ENCODE data around the gene PLEKHA8. TPM values are rescaled to one million over a fixed set of nuclear protein-coding genes. Genes with fewer than 3 reads are reported as not detected.

PLEKHA8 gene
- total and polyA plus RNA-seq, 10 of the 15 experiments (the other 5 are each of a cell fraction or from before 2014, with no cell fraction given) = 1.1 to 13.2 (median 5.7) TPM

GRCh38 chr7:30116771-30117170, 88.6 kb downstream of the PLEKHA8 start:
- Histone ChIP-seq H3K27ac (ENCODE audit: control insufficient read depth, insufficient read depth) (no peak overlapping the region), H3K36me3 (ENCODE audit: control insufficient read depth in 2 of 2, insufficient read depth in 2 of 2, low read length in 1 of 2) (no peaks in the 10 kb centered on the region), H3K4me2 (ENCODE audit: control insufficient read depth, insufficient read depth) (no peak overlapping the region), H4K20me1 (ENCODE audit: control insufficient read depth, insufficient read depth) (no peaks in the 10 kb centered on the region), H2AFZ (ENCODE audit: control insufficient read depth, low read depth, low read length) (no peak overlapping the region), H3K4me3 (no peak overlapping the region), H3K9me3 (replicated peaks; ENCODE audit: control insufficient read depth, insufficient read depth, low read length) (no peaks in the 10 kb centered on the region; the same call in 1 of the 3 replicates), H3K4me1 (ENCODE audit: control insufficient read depth, insufficient read depth, low read length) (no peaks in the 10 kb centered on the region), H3K79me2 (ENCODE audit: control insufficient read depth, insufficient read depth, low read length) (no peaks in the 10 kb centered on the region), H3K9ac (ENCODE audit: control insufficient read depth, insufficient read depth, low read length) (no peak overlapping the region), H3K27me3 (replicated peaks in 1 of 2; ENCODE audit: control insufficient read depth in 2 of 2, insufficient read depth in 2 of 2, low read length in 1 of 2) (no peaks in the 10 kb centered on the region)
- BruUV-seq (replicated peaks) = no TSS peak
- CTCF ChIA-PET = no interaction called here
- DNase-seq (ENCODE audit: low read depth, low spot score) = no peak
- in situ Hi-C loops (cut with MboI) (no loop called here), intact Hi-C loops (cut with micrococcal nuclease; ENCODE audit: unreplicated experiment) (no loop called here)
- POLR2A ChIA-PET = no interaction called here
- no peak for ATAC-seq
- FAIRE-seq = no peak
- RAD21 ChIA-PET (ENCODE audit: unreplicated experiment) = no interaction called here
- 90% methylated on average over 6 of the region's 6 CpGs for WGBS (ENCODE audit: insufficient coverage, insufficient replicate concordance, low lambda C conversion rate, missing lambda C conversion rate)
- SMC1A ChIA-PET (ENCODE audit: uncharacterized antibody, unreplicated experiment) = no interaction called here
- TF ChIP-seq CHD1 (IDR thresholded peaks at IDR 0.05; ENCODE audit: low read depth, low read length) (no peak), NR2C1 (IDR thresholded peaks at IDR 0.05) (no peak), RELA (IDR thresholded peaks at IDR 0.05; ENCODE audit: borderline replicate concordance, partially characterized antibody) (no peak), ATF2 (IDR thresholded peaks at IDR 0.05; ENCODE audit: low read length) (no peak), NFIC (IDR thresholded peaks at IDR 0.05; ENCODE audit: low read depth, low read length) (no peak), EP300 (IDR thresholded peaks at IDR 0.05; ENCODE audit: borderline replicate concordance in 1 of 2, control insufficient read depth in 1 of 2, low read depth in 2 of 2, low read length in 2 of 2) (no peak), FOXM1 (IDR thresholded peaks at IDR 0.05; ENCODE audit: low read depth, low read length) (no peak), BACH1 (IDR thresholded peaks at IDR 0.05; ENCODE audit: borderline replicate concordance) (no peak), ZBTB40 (IDR thresholded peaks at IDR 0.05; ENCODE audit: borderline replicate concordance) (no peak)
- TF ChIP-seq, protein P1, sequence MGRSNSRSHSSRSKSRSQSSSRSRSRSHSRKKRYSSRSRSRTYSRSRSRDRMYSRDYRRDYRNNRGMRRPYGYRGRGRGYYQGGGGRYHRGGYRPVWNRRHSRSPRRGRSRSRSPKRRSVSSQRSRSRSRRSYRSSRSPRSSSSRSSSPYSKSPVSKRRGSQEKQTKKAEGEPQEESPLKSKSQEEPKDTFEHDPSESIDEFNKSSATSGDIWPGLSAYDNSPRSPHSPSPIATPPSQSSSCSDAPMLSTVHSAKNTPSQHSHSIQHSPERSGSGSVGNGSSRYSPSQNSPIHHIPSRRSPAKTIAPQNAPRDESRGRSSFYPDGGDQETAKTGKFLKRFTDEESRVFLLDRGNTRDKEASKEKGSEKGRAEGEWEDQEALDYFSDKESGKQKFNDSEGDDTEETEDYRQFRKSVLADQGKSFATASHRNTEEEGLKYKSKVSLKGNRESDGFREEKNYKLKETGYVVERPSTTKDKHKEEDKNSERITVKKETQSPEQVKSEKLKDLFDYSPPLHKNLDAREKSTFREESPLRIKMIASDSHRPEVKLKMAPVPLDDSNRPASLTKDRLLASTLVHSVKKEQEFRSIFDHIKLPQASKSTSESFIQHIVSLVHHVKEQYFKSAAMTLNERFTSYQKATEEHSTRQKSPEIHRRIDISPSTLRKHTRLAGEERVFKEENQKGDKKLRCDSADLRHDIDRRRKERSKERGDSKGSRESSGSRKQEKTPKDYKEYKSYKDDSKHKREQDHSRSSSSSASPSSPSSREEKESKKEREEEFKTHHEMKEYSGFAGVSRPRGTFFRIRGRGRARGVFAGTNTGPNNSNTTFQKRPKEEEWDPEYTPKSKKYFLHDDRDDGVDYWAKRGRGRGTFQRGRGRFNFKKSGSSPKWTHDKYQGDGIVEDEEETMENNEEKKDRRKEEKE (IDR thresholded peaks at IDR 0.05) = no peak
